RWPE1 (cell line): ENCODE results near the gene ABCG4.

Source experiments
- CTCF ChIA-PET: fragments of 350-600 bp; sonication (Branson Sonifier 250); formaldehyde crosslinking; extraction: SDS; loops from one replicate; lab custom pipeline; 2021; lab: Yijun Ruan, JAX
- POLR2A ChIA-PET: fragments of 400-600 bp; formaldehyde crosslinking; extraction: SDS; loops from one replicate; lab custom pipeline; 2020; ENCODE audit warnings: antibody characterized with exemption; ENCODE audit not compliant: low non-redundant PET; lab: Yijun Ruan, JAX
- DNase-seq: peaks from one replicate; pipeline ENCODE4 v3.0.0; 2012; ENCODE audit warnings: low spot score
- H3K27ac ChIP-seq: fragments of 450-650 bp; 2 replicates; pipeline ENCODE4 v1.5.1; 2017
- CTCF ChIP-seq: fragments of 450-650 bp; conservative IDR thresholded peaks from 2 replicates; pipeline ENCODE4 v1.5.1; 2017; ENCODE audit warnings: low read depth, mild to moderate bottlenecking

ABCG4 gene

GRCh38 chr11:119207415-119207960 lies 58.6 kb downstream of the ABCG4 start:
- H3K27ac ChIP-seq: no peak overlapping the region
- ChIA-PET POLR2A (interaction anchor here (0.5 kb wide), 1 partner anchor 122 kb away, joined by 6 read pairs; no protein-coding TSS in a partner anchor), CTCF (no interaction called here)
- no peak for TF ChIP-seq CTCF
- DNase-seq: no peak

GRCh38 chr11:119209186-119209585 lies 60.3 kb downstream of the ABCG4 start:
- POLR2A ChIA-PET: no interaction called here
- no peak for TF ChIP-seq CTCF
- CTCF ChIA-PET: interaction anchor here (0.6 to 0.7 kb wide), 2 partner anchors 130 to 245 kb away, joined by 5 to 8 read pairs; no protein-coding TSS in a partner anchor
- DNase-seq: no peak
- no peak overlapping the region; the same call in 1 of the 2 replicates for H3K27ac ChIP-seq

- POLR2A ChIA-PET: no interaction called here
- no peak for TF ChIP-seq CTCF
- CTCF ChIA-PET: interaction anchor here (0.6 to 0.7 kb wide), 2 partner anchors 129 to 246 kb away, joined by 5 to 8 read pairs; no protein-coding TSS in a partner anchor
- no peak for DNase-seq
- H3K27ac ChIP-seq: peak overlapping the region; percentile 42
Observed at GRCh38 chr11:119210050-119210449, 61.2 kb downstream of the ABCG4 start.
